Measurements from ENCODE around the gene IFNGR1.
"Not testable (repeated sequence)": the region's sequence is repeated elsewhere in the genome, so short reads cannot be mapped to it uniquely, and the experiment has no call there.

IFNGR1 gene

GRCh38 chr6:137218917-137219663 is at the start of gene IFNGR1:
IFNGR1 (minus strand) TSS chr6:137219385; CDS start chr6:137219327, 58 bp downstream.
- peak; percentile 90 for DNase-seq (ENCODE audit: low read depth in 2 of 2, low spot score in 1 of 2)

GRCh38 chr6:137268911-137269310 is 49.7 kb upstream of the IFNGR1 start:
- DNase-seq (ENCODE audit: low read depth in 2 of 2, low spot score in 1 of 2), result no peak

GRCh38 chr6:137266309-137266586 is 47.1 kb upstream of the IFNGR1 start:
- no peak for DNase-seq (ENCODE audit: low read depth in 2 of 2, low spot score in 1 of 2)

GRCh38 chr6:137265561-137266308 is 46.5 kb upstream of the IFNGR1 start:
- DNase-seq (ENCODE audit: low read depth in 2 of 2, low spot score in 1 of 2), result no peak

- DNase-seq (ENCODE audit: low read depth in 2 of 2, low spot score in 1 of 2), result no peak
These were observed 45.3 kb upstream of the IFNGR1 start for GRCh38 chr6:137264311-137265075.

GRCh38 chr6:137261761-137262160 is 42.6 kb upstream of the IFNGR1 start:
- no peak for DNase-seq (ENCODE audit: low read depth in 2 of 2, low spot score in 1 of 2)

- DNase-seq (ENCODE audit: low read depth in 2 of 2, low spot score in 1 of 2), result no peak
These were observed 42.2 kb upstream of the IFNGR1 start for GRCh38 chr6:137261361-137261760.

GRCh38 chr6:137260217-137260616 is 41.0 kb upstream of the IFNGR1 start:
- DNase-seq (ENCODE audit: low read depth in 2 of 2, low spot score in 1 of 2), result no peak

GRCh38 chr6:137259349-137259748 is 40.2 kb upstream of the IFNGR1 start:
- DNase-seq (ENCODE audit: low read depth in 2 of 2, low spot score in 1 of 2), result no peak

GRCh38 chr6:137258170-137258569 is 39.0 kb upstream of the IFNGR1 start:
- DNase-seq (ENCODE audit: low read depth in 2 of 2, low spot score in 1 of 2), result peak in 1 of 2 donors; percentile 13

- no peak for DNase-seq (ENCODE audit: low read depth in 2 of 2, low spot score in 1 of 2)
These were observed 37.3 kb upstream of the IFNGR1 start for GRCh38 chr6:137256350-137257103.

- no peak for DNase-seq (ENCODE audit: low read depth in 2 of 2, low spot score in 1 of 2)
These were observed 35.8 kb upstream of the IFNGR1 start for GRCh38 chr6:137254966-137255365.

- not testable (repeated sequence) for DNase-seq (ENCODE audit: low read depth in 2 of 2, low spot score in 1 of 2)
These were observed 35.2 kb upstream of the IFNGR1 start for GRCh38 chr6:137254430-137254829.

GRCh38 chr6:137248702-137249101 is 29.5 kb upstream of the IFNGR1 start:
- no peak for DNase-seq (ENCODE audit: low read depth in 2 of 2, low spot score in 1 of 2)

GRCh38 chr6:137247724-137248123 is 28.5 kb upstream of the IFNGR1 start:
- no peak for DNase-seq (ENCODE audit: low read depth in 2 of 2, low spot score in 1 of 2)

- no peak for DNase-seq (ENCODE audit: low read depth in 2 of 2, low spot score in 1 of 2)
These were observed 27.6 kb upstream of the IFNGR1 start for GRCh38 chr6:137246791-137247202.

GRCh38 chr6:137246164-137246563 is 27.0 kb upstream of the IFNGR1 start:
- DNase-seq (ENCODE audit: low read depth in 2 of 2, low spot score in 1 of 2), result no peak

- no peak for DNase-seq (ENCODE audit: low read depth in 2 of 2, low spot score in 1 of 2)
These were observed 22.4 kb upstream of the IFNGR1 start for GRCh38 chr6:137241481-137242038.

- no peak for DNase-seq (ENCODE audit: low read depth in 2 of 2, low spot score in 1 of 2)
These were observed 21.0 kb upstream of the IFNGR1 start for GRCh38 chr6:137240168-137240567.

GRCh38 chr6:137237413-137238170 is 18.4 kb upstream of the IFNGR1 start:
- no peak for DNase-seq (ENCODE audit: low read depth in 2 of 2, low spot score in 1 of 2)
